ENCODE data around the gene SAMM50. TPM values are rescaled to one million over a fixed set of nuclear protein-coding genes. Genes with fewer than 3 reads are reported as not detected.

The SAMM50 gene
- total RNA-seq, 3 donors from 2014 or later, result 37.7 to 52.0 (median 48.0) TPM

DNA sequence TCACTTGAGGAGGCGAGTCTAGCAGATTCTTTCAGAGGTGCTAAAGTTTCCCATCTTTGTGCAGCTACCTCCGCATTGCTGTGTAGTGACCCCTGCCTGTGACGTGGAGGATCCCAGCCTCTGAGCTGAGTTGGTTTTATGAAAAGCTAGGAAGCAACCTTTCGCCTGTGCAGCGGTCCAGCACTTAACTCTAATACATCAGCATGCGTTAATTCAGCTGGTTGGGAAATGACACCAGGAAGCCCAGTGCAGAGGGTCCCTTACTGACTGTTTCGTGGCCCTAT is 8.9 kb upstream of the SAMM50 start:
- Histone ChIP-seq H3K36me3 (ENCODE audit: low read depth) (no peaks in the 10 kb centered on the region), H3K4me3 (no peak overlapping the region), H3K9me3 (no peaks in the 10 kb centered on the region), H3K4me1 (ENCODE audit: low read depth) (no peaks in the 10 kb centered on the region)
- TF ChIP-seq, protein P1, sequence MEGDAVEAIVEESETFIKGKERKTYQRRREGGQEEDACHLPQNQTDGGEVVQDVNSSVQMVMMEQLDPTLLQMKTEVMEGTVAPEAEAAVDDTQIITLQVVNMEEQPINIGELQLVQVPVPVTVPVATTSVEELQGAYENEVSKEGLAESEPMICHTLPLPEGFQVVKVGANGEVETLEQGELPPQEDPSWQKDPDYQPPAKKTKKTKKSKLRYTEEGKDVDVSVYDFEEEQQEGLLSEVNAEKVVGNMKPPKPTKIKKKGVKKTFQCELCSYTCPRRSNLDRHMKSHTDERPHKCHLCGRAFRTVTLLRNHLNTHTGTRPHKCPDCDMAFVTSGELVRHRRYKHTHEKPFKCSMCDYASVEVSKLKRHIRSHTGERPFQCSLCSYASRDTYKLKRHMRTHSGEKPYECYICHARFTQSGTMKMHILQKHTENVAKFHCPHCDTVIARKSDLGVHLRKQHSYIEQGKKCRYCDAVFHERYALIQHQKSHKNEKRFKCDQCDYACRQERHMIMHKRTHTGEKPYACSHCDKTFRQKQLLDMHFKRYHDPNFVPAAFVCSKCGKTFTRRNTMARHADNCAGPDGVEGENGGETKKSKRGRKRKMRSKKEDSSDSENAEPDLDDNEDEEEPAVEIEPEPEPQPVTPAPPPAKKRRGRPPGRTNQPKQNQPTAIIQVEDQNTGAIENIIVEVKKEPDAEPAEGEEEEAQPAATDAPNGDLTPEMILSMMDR (IDR thresholded peaks at IDR 0.05), result no peak
- intact Hi-C loops (cut with DNase I, micrococcal nuclease), result no loop called here
- DNase-seq (no peak), ATAC-seq (peak; percentile 23)

DNA sequence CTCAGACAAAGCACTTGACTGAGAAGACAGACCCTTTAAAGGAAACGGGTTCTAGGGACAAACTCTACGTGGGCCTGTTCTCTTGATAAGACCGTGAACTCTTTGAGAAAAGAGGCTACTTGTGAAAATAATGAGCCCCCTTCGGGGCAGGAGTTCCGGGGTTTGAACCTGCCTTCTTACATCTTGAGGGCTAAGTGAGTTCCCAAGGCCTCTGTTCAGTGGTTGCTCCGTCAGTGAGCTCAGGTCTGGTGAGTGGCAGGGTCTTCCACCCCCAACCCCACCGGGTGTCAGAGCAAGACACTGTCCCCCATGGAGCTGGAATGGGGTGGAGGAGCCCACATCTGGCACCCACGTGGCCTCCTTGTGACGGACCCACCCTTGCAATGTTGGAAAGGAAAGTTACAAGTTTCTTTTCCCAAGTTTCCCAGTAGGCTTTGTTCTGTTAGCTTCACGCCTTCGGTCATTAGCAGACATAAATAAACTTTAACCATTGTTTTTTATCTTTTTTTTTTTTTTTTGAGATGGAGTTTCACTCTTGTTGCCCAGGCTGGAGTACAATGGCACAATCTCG is 6.3 kb upstream of the SAMM50 start:
- H3K4me3 ChIP-seq, result no peak overlapping the region
- H3K4me1 ChIP-seq (ENCODE audit: low read depth), result no peaks in the 10 kb centered on the region
- H3K9me3 ChIP-seq, result no peaks in the 10 kb centered on the region
- intact Hi-C loops (cut with DNase I, micrococcal nuclease), result no loop called here
- TF ChIP-seq, protein P1 (IDR thresholded peaks at IDR 0.05), result no peak
- H3K36me3 ChIP-seq (ENCODE audit: low read depth), result no peaks in the 10 kb centered on the region
- no peak for ATAC-seq
- no peak for DNase-seq

DNA sequence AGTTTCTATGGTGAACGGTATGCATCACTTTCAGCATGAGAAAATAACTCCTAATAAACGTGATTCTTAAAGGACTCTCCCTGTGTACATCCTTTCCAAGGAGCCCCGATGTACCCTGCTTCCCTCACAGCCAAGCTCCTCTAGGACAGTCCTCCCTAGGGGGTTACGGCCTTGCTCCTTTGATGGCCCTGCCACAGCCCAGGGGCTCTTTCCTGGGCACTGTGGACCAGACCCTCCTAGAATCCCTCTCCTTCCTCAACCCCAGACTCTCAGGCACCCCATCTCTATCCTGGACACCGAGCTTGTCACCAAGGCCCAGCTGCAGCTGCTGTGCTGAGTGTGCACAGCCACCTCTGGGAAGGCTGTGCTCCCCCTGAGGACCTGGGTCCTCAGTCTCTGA is 3.9 kb upstream of the SAMM50 start:
- intact Hi-C loops (cut with DNase I, micrococcal nuclease), result no loop called here
- no peak for ATAC-seq

DNA sequence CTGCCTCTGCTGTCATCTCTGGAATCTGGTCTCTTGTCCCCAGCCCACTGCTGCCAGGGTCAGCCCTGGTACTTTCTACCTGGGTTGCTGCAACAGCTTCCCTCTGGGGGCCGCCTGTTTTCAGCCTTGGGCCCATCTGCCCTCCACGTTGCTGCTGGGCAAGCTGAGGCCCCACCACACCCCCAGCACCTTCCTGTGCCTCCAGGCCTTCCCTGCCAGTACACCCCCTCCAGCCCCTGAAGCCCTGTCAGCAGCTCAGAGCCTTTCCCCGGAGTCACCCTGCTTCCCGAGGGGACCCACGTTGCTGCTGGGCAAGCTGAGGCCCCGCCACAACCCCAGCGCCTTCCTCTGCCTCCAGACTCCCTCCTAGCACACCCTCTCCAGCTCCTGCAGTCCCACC is 3.3 kb upstream of the SAMM50 start:
- no peaks in the 10 kb centered on the region for H3K36me3 ChIP-seq (ENCODE audit: low read depth)
- TF ChIP-seq, protein P1 (IDR thresholded peaks at IDR 0.05), result no peak
- H3K9me3 ChIP-seq, result no peaks in the 10 kb centered on the region
- no peak for ATAC-seq
- no peak for DNase-seq
- no peak overlapping the region for H3K4me3 ChIP-seq
- intact Hi-C loops (cut with DNase I, micrococcal nuclease), result no loop called here
- H3K4me1 ChIP-seq (ENCODE audit: low read depth), result peaks cover 15% of the 10 kb centered on the region

More for the DNA sequence above, 3.9 kb upstream of the SAMM50 start:
- no peak overlapping the region for H3K4me3 ChIP-seq
- H3K4me1 ChIP-seq (ENCODE audit: low read depth), result peaks cover 12% of the 10 kb centered on the region
- no peaks in the 10 kb centered on the region for H3K9me3 ChIP-seq
- no peak for DNase-seq
- TF ChIP-seq, protein P1 (IDR thresholded peaks at IDR 0.05), result no peak
- H3K36me3 ChIP-seq (ENCODE audit: low read depth), result no peaks in the 10 kb centered on the region

DNA sequence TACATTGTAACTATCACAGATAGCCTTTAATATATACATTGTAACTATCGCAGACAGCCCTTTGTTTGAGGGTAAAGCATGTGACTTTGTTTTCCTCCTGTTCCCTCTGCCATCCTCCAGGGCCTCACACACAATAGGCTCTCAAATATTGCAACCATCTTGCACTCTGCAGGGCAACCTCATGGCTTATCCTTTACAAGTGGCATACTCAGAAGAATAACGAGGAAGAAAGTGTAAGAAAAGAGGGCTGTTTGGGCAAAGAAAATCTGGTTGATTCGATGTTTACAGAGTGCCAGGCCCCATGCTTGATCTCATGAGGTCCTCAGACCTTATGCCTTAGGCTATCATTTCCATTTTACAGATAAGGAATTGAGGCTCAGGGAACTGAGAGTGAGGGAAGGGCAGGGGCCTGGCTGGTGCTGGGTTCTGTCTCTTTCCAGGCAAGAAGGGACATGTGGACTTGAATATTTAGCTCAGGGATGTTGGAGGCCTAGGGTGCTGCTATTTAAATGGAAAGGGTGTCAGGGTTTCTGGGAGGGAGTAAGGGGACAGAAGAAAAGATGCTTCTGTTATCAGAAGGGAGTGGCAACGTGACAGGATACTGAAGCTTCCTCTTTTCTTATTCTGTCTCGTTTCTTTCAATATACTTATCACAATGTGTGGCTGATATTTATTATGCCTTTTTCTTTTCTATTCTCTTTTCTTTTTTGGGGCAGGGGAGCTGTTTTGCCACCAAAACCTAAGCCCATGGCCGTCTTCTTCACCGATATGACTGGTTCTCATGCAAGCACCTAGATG is 1.1 kb upstream of the SAMM50 start:
- no peaks in the 10 kb centered on the region for H3K36me3 ChIP-seq (ENCODE audit: low read depth)
- TF ChIP-seq, protein P1 (IDR thresholded peaks at IDR 0.05), result no peak
- H3K4me3 ChIP-seq, result peak overlapping the region; percentile 83
- peaks cover 19% of the 10 kb centered on the region for H3K4me1 ChIP-seq (ENCODE audit: low read depth)
- H3K9me3 ChIP-seq, result no peaks in the 10 kb centered on the region
- intact Hi-C loops (cut with DNase I, micrococcal nuclease), result no loop called here
- DNase-seq (no peak), ATAC-seq (no peak)

Data from mucosa of descending colon (tissue), 3 donors.